Upper lobe of left lung (tissue), 4 donors: ENCODE results near the gene C1orf185.

Experiments
- EP300 ChIP-seq, 4 donors: sonication (generic); formaldehyde crosslinking; IDR thresholded peaks; one replicate each; pipeline ENCODE4 v1.5.1; 2017; ENCODE audit warnings: antibody characterized with exemption in 4 of 4, control low read depth in 2 of 4
- POLR2A ChIP-seq, 4 donors: fragments of 450-650 bp; IDR thresholded peaks; one replicate each; pipeline ENCODE4 v1.5.1; 2016 to 2017; ENCODE audit warnings: antibody characterized with exemption in 4 of 4, mild to moderate bottlenecking in 2 of 4

DNA sequence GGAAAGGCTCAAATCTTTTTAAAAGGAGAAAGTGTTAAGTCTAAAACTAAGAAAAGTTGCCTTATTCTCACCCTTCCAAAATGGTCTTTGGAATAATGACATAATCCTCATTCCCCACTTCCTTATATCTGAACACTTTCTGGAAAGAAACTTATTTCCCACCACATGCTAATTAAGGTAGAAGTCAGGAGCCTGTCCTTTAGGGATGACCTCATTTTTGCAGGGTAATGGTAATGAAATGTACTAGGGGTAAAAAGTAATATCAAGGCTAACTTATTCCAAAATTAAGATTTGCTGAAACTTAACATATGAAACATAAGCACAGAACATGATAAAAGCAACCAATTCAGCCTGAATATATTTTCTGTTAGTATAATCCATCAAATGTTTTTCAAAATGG is 29.4 kb upstream of the C1orf185 start:
- TF ChIP-seq EP300 (IDR thresholded peaks at IDR 0.05): no peak
- no peak for TF ChIP-seq POLR2A (IDR thresholded peaks at IDR 0.05)
